HEK293 (cell line): ENCODE measurements around the gene FIGNL2.

Experiments used
- CTCF ChIA-PET: fragments of 350-600 bp; formaldehyde crosslinking; extraction: SDS; loops from one replicate; lab custom pipeline; 2021; ENCODE audit warnings: antibody characterized with exemption; lab: Yijun Ruan, JAX
- POLR2A ChIA-PET: fragments of 300-600 bp; formaldehyde crosslinking; extraction: SDS; loops from one replicate; lab custom pipeline; 2020; ENCODE audit warnings: antibody characterized with exemption, inconsistent platforms; lab: Yijun Ruan, JAX
- H3K27ac ChIP-seq: fragments of 200-500 bp; sonication (Bioruptor generic); 2 replicates; pipeline ENCODE4 v1.5.1; 2014; ENCODE audit warnings: low read depth, low read length, control low read depth, inconsistent platforms; ENCODE audit errors: extremely low read depth
- H3K36me3 ChIP-seq, 2 experiments: fragments of 200-500 bp in 1 of 2; sonication (Bioruptor generic) in 1 of 2; 1 replicate in 1 of 2; 2 replicates in 1 of 2; pipeline ENCODE4 v1.5.1; 2014 to 2017; ENCODE audit warnings: inconsistent platforms in 2 of 2, low read length in 2 of 2; ENCODE audit not compliant: control insufficient read depth in 2 of 2, insufficient read depth in 1 of 2
- H3K4me1 ChIP-seq: fragments of 200-500 bp; sonication (Bioruptor generic); 2 replicates; pipeline ENCODE4 v1.5.1; 2014; ENCODE audit warnings: mild to moderate bottlenecking, low read length, inconsistent platforms; ENCODE audit not compliant: control insufficient read depth, insufficient read depth
- H3K4me3 ChIP-seq: 2 replicates; pipeline ENCODE4 v1.5.1; 2011; ENCODE audit warnings: low read depth, mild to moderate bottlenecking, control low read depth, low read length, moderate library complexity
- H3K9me3 ChIP-seq: fragments of 200-500 bp; sonication (Bioruptor generic); 2 replicates; pipeline ENCODE4 v1.5.1; 2014; ENCODE audit warnings: low read depth, low read length, inconsistent platforms; ENCODE audit not compliant: control insufficient read depth, insufficient read depth
- SCRT1 ChIP-seq: fragments of 450-650 bp; formaldehyde crosslinking; IDR thresholded peaks from 2 replicates; pipeline ENCODE4 v1.5.1; 2016; ENCODE audit warnings: missing biosample characterization, missing genetic modification characterization, borderline replicate concordance
- SP7 ChIP-seq: fragments of 450-650 bp; formaldehyde crosslinking; IDR thresholded peaks from 2 replicates; pipeline ENCODE4 v1.5.1; 2016; ENCODE audit warnings: missing biosample characterization, missing genetic modification characterization
- WT1 ChIP-seq: fragments of 450-650 bp; formaldehyde crosslinking; IDR thresholded peaks from 2 replicates; pipeline ENCODE4 v1.5.1; 2016; ENCODE audit warnings: missing biosample characterization, missing genetic modification characterization
- ZBTB17 ChIP-seq: fragments of 450-650 bp; formaldehyde crosslinking; IDR thresholded peaks from 2 replicates; pipeline ENCODE4 v1.5.1; 2016; ENCODE audit warnings: missing biosample characterization, missing genetic modification characterization
- ZBTB48 ChIP-seq: fragments of 450-650 bp; formaldehyde crosslinking; IDR thresholded peaks from 2 replicates; pipeline ENCODE4 v1.5.1; 2016; ENCODE audit warnings: missing biosample characterization, missing genetic modification characterization
- ZNF223 ChIP-seq: fragments of 450-650 bp; formaldehyde crosslinking; IDR thresholded peaks from 2 replicates; pipeline ENCODE4 v1.5.1; 2016; ENCODE audit warnings: missing biosample characterization, missing genetic modification characterization
- ZNF324 ChIP-seq: fragments of 450-650 bp; formaldehyde crosslinking; IDR thresholded peaks from 2 replicates; pipeline ENCODE4 v1.5.1; 2016; ENCODE audit warnings: missing biosample characterization, missing genetic modification characterization
- ZNF366 ChIP-seq: fragments of 450-650 bp; formaldehyde crosslinking; conservative IDR thresholded peaks from 2 replicates; pipeline ENCODE4 v1.5.1; 2016; ENCODE audit warnings: missing biosample characterization, missing genetic modification characterization
- ZSCAN23 ChIP-seq: fragments of 450-650 bp; formaldehyde crosslinking; IDR thresholded peaks from 2 replicates; pipeline ENCODE4 v1.5.1; 2016; ENCODE audit warnings: missing biosample characterization, missing genetic modification characterization
- TF ChIP-seq, protein P1 (sequence below): fragments of 450-650 bp; formaldehyde crosslinking; IDR thresholded peaks from 2 replicates; pipeline ENCODE4 v1.5.1; 2016; ENCODE audit warnings: missing biosample characterization, missing genetic modification characterization
- TF ChIP-seq, protein P2 (sequence below): fragments of 450-650 bp; formaldehyde crosslinking; IDR thresholded peaks from 2 replicates; pipeline ENCODE4 v1.5.1; 2017; ENCODE audit warnings: missing biosample characterization, missing genetic modification characterization
- TF ChIP-seq, protein P3 (sequence below): fragments of 450-650 bp; formaldehyde crosslinking; IDR thresholded peaks from 2 replicates; pipeline ENCODE4 v1.5.1; 2016; ENCODE audit warnings: missing biosample characterization, missing genetic modification characterization, borderline replicate concordance
- TF ChIP-seq, protein P4 (sequence below): fragments of 450-650 bp; formaldehyde crosslinking; IDR thresholded peaks from 2 replicates; pipeline ENCODE4 v1.5.1; 2016; ENCODE audit warnings: missing biosample characterization, missing genetic modification characterization

FIGNL2 gene

DNA sequence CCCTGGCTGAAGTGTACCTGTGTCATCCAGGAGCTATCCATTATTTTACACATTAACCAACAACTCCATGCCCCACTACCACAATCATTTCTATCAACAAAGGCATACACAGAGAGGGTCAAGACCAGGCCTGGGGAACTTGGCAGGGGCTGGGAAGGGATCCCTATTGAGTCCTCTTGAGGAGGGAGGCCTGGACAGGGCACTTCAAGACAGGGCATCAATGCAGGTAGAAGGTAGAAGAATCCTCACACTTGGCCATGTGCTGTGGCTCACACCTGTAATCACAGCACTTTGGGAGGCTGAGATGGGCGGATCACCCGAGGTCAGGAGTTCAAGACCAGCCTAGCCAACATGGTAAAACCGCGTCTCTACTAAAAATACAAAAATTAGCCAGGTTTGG lies 26.0 kb upstream of the FIGNL2 start (continued):
- TF ChIP-seq, protein P1, sequence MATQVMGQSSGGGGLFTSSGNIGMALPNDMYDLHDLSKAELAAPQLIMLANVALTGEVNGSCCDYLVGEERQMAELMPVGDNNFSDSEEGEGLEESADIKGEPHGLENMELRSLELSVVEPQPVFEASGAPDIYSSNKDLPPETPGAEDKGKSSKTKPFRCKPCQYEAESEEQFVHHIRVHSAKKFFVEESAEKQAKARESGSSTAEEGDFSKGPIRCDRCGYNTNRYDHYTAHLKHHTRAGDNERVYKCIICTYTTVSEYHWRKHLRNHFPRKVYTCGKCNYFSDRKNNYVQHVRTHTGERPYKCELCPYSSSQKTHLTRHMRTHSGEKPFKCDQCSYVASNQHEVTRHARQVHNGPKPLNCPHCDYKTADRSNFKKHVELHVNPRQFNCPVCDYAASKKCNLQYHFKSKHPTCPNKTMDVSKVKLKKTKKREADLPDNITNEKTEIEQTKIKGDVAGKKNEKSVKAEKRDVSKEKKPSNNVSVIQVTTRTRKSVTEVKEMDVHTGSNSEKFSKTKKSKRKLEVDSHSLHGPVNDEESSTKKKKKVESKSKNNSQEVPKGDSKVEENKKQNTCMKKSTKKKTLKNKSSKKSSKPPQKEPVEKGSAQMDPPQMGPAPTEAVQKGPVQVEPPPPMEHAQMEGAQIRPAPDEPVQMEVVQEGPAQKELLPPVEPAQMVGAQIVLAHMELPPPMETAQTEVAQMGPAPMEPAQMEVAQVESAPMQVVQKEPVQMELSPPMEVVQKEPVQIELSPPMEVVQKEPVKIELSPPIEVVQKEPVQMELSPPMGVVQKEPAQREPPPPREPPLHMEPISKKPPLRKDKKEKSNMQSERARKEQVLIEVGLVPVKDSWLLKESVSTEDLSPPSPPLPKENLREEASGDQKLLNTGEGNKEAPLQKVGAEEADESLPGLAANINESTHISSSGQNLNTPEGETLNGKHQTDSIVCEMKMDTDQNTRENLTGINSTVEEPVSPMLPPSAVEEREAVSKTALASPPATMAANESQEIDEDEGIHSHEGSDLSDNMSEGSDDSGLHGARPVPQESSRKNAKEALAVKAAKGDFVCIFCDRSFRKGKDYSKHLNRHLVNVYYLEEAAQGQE: no peak
- TF ChIP-seq, protein P2, sequence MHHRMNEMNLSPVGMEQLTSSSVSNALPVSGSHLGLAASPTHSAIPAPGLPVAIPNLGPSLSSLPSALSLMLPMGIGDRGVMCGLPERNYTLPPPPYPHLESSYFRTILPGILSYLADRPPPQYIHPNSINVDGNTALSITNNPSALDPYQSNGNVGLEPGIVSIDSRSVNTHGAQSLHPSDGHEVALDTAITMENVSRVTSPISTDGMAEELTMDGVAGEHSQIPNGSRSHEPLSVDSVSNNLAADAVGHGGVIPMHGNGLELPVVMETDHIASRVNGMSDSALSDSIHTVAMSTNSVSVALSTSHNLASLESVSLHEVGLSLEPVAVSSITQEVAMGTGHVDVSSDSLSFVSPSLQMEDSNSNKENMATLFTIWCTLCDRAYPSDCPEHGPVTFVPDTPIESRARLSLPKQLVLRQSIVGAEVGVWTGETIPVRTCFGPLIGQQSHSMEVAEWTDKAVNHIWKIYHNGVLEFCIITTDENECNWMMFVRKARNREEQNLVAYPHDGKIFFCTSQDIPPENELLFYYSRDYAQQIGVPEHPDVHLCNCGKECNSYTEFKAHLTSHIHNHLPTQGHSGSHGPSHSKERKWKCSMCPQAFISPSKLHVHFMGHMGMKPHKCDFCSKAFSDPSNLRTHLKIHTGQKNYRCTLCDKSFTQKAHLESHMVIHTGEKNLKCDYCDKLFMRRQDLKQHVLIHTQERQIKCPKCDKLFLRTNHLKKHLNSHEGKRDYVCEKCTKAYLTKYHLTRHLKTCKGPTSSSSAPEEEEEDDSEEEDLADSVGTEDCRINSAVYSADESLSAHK (tag by site-specific recombination): no peak
- TF ChIP-seq SCRT1 (tag by site-specific recombination) (no peak), ZNF223 (tag by site-specific recombination) (no peak), ZNF324 (no peak), WT1 (tag by site-specific recombination) (no peak), ZSCAN23 (tag by site-specific recombination) (no peak)

DNA sequence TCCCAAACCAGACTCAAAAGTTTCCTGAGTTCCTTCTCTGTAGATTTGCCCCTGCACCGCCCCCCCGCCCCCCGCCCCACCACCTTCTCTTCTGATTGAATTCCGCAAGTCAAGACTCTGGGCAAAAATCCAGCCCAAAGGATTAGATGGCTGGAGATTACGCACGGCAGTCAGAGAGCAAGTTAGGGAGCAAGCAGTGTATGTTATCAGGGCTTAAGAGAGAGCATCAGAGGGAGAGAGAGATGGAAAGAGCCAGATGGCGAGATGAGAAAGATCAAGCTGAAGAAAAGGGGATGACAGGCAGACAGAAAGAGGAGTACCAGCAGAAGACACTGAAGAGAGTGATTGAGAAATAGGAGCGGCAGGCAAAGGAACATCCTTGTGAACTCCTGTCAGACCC lies 25.5 kb upstream of the FIGNL2 start:
- H3K4me3 ChIP-seq: no peak overlapping the region
- H3K27ac ChIP-seq: no peak overlapping the region
- no peaks in the 10 kb centered on the region for H3K9me3 ChIP-seq
- TF ChIP-seq, protein P3, sequence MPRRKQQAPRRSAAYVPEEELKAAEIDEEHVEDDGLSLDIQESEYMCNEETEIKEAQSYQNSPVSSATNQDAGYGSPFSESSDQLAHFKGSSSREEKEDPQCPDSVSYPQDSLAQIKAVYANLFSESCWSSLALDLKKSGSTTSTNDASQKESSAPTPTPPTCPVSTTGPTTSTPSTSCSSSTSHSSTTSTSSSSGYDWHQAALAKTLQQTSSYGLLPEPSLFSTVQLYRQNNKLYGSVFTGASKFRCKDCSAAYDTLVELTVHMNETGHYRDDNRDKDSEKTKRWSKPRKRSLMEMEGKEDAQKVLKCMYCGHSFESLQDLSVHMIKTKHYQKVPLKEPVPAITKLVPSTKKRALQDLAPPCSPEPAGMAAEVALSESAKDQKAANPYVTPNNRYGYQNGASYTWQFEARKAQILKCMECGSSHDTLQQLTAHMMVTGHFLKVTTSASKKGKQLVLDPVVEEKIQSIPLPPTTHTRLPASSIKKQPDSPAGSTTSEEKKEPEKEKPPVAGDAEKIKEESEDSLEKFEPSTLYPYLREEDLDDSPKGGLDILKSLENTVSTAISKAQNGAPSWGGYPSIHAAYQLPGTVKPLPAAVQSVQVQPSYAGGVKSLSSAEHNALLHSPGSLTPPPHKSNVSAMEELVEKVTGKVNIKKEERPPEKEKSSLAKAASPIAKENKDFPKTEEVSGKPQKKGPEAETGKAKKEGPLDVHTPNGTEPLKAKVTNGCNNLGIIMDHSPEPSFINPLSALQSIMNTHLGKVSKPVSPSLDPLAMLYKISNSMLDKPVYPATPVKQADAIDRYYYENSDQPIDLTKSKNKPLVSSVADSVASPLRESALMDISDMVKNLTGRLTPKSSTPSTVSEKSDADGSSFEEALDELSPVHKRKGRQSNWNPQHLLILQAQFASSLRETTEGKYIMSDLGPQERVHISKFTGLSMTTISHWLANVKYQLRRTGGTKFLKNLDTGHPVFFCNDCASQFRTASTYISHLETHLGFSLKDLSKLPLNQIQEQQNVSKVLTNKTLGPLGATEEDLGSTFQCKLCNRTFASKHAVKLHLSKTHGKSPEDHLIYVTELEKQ: no peak
- TF ChIP-seq, protein P4, sequence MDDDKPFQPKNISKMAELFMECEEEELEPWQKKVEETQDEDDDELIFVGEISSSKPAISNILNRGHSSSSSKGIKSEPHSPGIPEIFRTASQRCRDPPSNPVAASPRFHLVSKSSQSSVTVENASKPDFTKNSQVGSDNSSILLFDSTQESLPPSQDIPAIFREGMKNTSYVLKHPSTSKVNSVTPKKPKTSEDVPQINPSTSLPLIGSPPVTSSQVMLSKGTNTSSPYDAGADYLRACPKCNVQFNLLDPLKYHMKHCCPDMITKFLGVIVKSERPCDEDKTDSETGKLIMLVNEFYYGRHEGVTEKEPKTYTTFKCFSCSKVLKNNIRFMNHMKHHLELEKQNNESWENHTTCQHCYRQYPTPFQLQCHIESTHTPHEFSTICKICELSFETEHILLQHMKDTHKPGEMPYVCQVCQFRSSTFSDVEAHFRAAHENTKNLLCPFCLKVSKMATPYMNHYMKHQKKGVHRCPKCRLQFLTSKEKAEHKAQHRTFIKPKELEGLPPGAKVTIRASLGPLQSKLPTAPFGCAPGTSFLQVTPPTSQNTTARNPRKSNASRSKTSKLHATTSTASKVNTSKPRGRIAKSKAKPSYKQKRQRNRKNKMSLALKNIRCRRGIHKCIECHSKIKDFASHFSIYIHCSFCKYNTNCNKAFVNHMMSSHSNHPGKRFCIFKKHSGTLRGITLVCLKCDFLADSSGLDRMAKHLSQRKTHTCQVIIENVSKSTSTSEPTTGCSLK: no peak
- TF ChIP-seq ZNF366 (tag by site-specific recombination) (0 out of 2 replicates have a peak, but pooled peaks have one; percentile 12), SP7 (tag by site-specific recombination) (no peak), ZBTB48 (tag by site-specific recombination) (peak; percentile 46; the same call in 1 of the 2 replicates), ZBTB17 (tag by site-specific recombination) (peak; percentile 58), SCRT1 (tag by site-specific recombination) (no peak)
- H3K4me1 ChIP-seq: no peaks in the 10 kb centered on the region
- ChIA-PET POLR2A (no interaction called here), CTCF (interaction anchor here (0.6 to 5.5 kb wide), 13 partner anchors 11 to 782 kb away, joined by 3 to 41 read pairs (median 5); no protein-coding TSS in a partner anchor)
- H3K36me3 ChIP-seq: no peaks in the 10 kb centered on the region
